BJ (cell line): ENCODE data around the gene ABCG4. TPM values are rescaled to one million over a fixed set of nuclear protein-coding genes. Genes with fewer than 3 reads are reported as not detected.

Source experiments
- CTCF ChIA-PET: fragments of 350-600 bp; formaldehyde crosslinking; extraction: SDS; loops from one replicate; lab custom pipeline; 2021; ENCODE audit warnings: antibody characterized with exemption, inconsistent platforms; lab: Yijun Ruan, JAX
- POLR2A ChIA-PET: fragments of 300-600 bp; sonication (Branson Sonifier 250); formaldehyde crosslinking; extraction: SDS; loops from one replicate; lab custom pipeline; 2021; ENCODE audit warnings: antibody characterized with exemption; lab: Charles Lee
- DNase-seq: peaks from one replicate; pipeline ENCODE4 v3.0.0-alpha.2; 2011; ENCODE audit warnings: low read depth
- H3K27me3 ChIP-seq: 2 replicates; pipeline ENCODE4 v1.6.0; 2011; ENCODE audit warnings: low read length; ENCODE audit not compliant: control insufficient read depth, insufficient read depth
- H3K36me3 ChIP-seq: 2 replicates; pipeline ENCODE4 v1.5.1; 2011; ENCODE audit warnings: low read length; ENCODE audit not compliant: control insufficient read depth, insufficient read depth
- H3K4me3 ChIP-seq: 2 replicates; pipeline ENCODE4 v1.5.1; 2011; ENCODE audit warnings: low read depth, mild to moderate bottlenecking, control low read depth, low read length
- CTCF ChIP-seq: IDR thresholded peaks from 2 replicates; pipeline ENCODE4 v1.5.1; 2011; ENCODE audit warnings: low read depth, mild to moderate bottlenecking, control low read depth, inconsistent platforms, low read length, moderate library complexity; ENCODE audit not compliant: insufficient read depth
- polyA plus RNA-seq: library from polyadenylated mRNA; depleted of rRNA; stranded (reverse); fragments of >200 nt; gene quantifications from 2 replicates; pipeline ENCODE4 v1.2.3, GENCODE V29; 2011; rRNA removed

Gene ABCG4
- polyA plus RNA-seq, 1 experiment, result 0.17 TPM

- Histone ChIP-seq H3K27me3 (no peaks in the 10 kb centered on the region), H3K36me3 (no peaks in the 10 kb centered on the region), H3K4me3 (no peak overlapping the region)
- CTCF ChIA-PET, result interaction anchor here (1.0 to 2.3 kb wide), 2 partner anchors 12 to 40 kb away, joined by 3 to 6 read pairs; no protein-coding TSS in a partner anchor
- POLR2A ChIA-PET, result interaction anchor here (0.6 kb wide), 1 partner anchor 13 kb away, joined by 8 read pairs; no protein-coding TSS in a partner anchor
- DNase-seq, result no peak
- TF ChIP-seq CTCF, result no peak
Observed at GRCh38 chr11:119209186-119209585, 60.3 kb downstream of the ABCG4 start.

- no peaks in the 10 kb centered on the region for H3K27me3 ChIP-seq
- H3K4me3 ChIP-seq, result no peak overlapping the region
- H3K36me3 ChIP-seq, result no peaks in the 10 kb centered on the region
- TF ChIP-seq CTCF, result no peak
- CTCF ChIA-PET, result interaction anchor here (0.6 to 2.3 kb wide), 2 partner anchors 13 to 64 kb away, joined by 3 to 6 read pairs; no protein-coding TSS in a partner anchor
- DNase-seq, result no peak
- POLR2A ChIA-PET, result interaction anchor here (0.6 kb wide), 1 partner anchor 12 kb away, joined by 8 read pairs; no protein-coding TSS in a partner anchor
Observed at GRCh38 chr11:119210050-119210449, 61.2 kb downstream of the ABCG4 start.

Other genes starting within 250 kb of the ABCG4 start
- gene BCL9L, start 223.1 kb upstream of the ABCG4 start, polyA plus RNA-seq, result 8.6 and 15.0 TPM in 2 replicates
- gene UPK2, start 192.8 kb upstream of the ABCG4 start, polyA plus RNA-seq, result 0.18 and 0.20 TPM in 2 replicates
- not detected in 2 replicates for gene FOXR1, start 177.3 kb upstream of the ABCG4 start, polyA plus RNA-seq
- 10.5 and 12.0 TPM in 2 replicates for gene CENATAC, start 150.9 kb upstream of the ABCG4 start, polyA plus RNA-seq
- 351 and 799 TPM in 2 replicates for gene RPS25, start 130.7 kb upstream of the ABCG4 start, polyA plus RNA-seq
- gene TRAPPC4, start 130.3 kb upstream of the ABCG4 start, polyA plus RNA-seq, result 167 and 211 TPM in 2 replicates
- gene SLC37A4, start 118.2 kb upstream of the ABCG4 start, polyA plus RNA-seq, result 14.1 and 21.4 TPM in 2 replicates
- 115 and 123 TPM in 2 replicates for gene HYOU1, start 91.8 kb upstream of the ABCG4 start, polyA plus RNA-seq
- 11.4 and 15.9 TPM in 2 replicates for gene VPS11, start 81.2 kb upstream of the ABCG4 start, polyA plus RNA-seq
- gene HMBS, start 64.2 kb upstream of the ABCG4 start, polyA plus RNA-seq, result 38.4 and 54.9 TPM in 2 replicates
- 67.4 and 75.6 TPM in 2 replicates for gene DPAGT1, start 47.2 kb upstream of the ABCG4 start, polyA plus RNA-seq
- gene C2CD2L, start 41.7 kb upstream of the ABCG4 start, polyA plus RNA-seq, result 2.8 and 5.7 TPM in 2 replicates
- 17.6 and 27.3 TPM in 2 replicates for gene HINFP, start 27.5 kb upstream of the ABCG4 start, polyA plus RNA-seq
- gene NLRX1, start 19.7 kb downstream of the ABCG4 start, polyA plus RNA-seq, result 12.0 and 19.4 TPM in 2 replicates
- gene NHERF4, start 36.4 kb downstream of the ABCG4 start, polyA plus RNA-seq, result not detected in 2 replicates
- 9.3 and 11.4 TPM in 2 replicates for gene CBL, start 57.3 kb downstream of the ABCG4 start, polyA plus RNA-seq
- gene MCAM, start 168.1 kb downstream of the ABCG4 start, polyA plus RNA-seq, result 11.6 and 19.2 TPM in 2 replicates
- gene RNF26, start 185.5 kb downstream of the ABCG4 start, polyA plus RNA-seq, result 38.4 and 65.1 TPM in 2 replicates
- 12.2 and 19.4 TPM in 2 replicates for gene C1QTNF5, start 191.8 kb downstream of the ABCG4 start, polyA plus RNA-seq
- not detected in 2 replicates for gene MFRP, start 197.7 kb downstream of the ABCG4 start, polyA plus RNA-seq
- 0.27 and 0.71 TPM in 2 replicates for gene USP2, start 232.6 kb downstream of the ABCG4 start, polyA plus RNA-seq